GM18511 (cell line): ENCODE data around the gene CFAP119.
A peak's percentile ranks its signal among the peaks of the same experiment; 100 is the strongest.

ENCODE experiments used
- ATAC-seq: cut with Tn5 transposase; IDR thresholded peaks from one replicate; pipeline ENCODE4 v1.9.1; 2021; ENCODE audit warnings: mild to moderate bottlenecking, moderate library complexity; ENCODE audit not compliant: unreplicated experiment

CFAP119 gene

GRCh38 chr16:30782486-30783279, 20.8 kb upstream of the CFAP119 start:
- no peak for ATAC-seq

- ATAC-seq = no peak
These were observed 18.7 kb upstream of the CFAP119 start for GRCh38 chr16:30780549-30780948.

- ATAC-seq = no peak
These were observed 18.2 kb upstream of the CFAP119 start for GRCh38 chr16:30780021-30780420.

- no peak for ATAC-seq
These were observed 17.7 kb upstream of the CFAP119 start for GRCh38 chr16:30779596-30779995.

DNA sequence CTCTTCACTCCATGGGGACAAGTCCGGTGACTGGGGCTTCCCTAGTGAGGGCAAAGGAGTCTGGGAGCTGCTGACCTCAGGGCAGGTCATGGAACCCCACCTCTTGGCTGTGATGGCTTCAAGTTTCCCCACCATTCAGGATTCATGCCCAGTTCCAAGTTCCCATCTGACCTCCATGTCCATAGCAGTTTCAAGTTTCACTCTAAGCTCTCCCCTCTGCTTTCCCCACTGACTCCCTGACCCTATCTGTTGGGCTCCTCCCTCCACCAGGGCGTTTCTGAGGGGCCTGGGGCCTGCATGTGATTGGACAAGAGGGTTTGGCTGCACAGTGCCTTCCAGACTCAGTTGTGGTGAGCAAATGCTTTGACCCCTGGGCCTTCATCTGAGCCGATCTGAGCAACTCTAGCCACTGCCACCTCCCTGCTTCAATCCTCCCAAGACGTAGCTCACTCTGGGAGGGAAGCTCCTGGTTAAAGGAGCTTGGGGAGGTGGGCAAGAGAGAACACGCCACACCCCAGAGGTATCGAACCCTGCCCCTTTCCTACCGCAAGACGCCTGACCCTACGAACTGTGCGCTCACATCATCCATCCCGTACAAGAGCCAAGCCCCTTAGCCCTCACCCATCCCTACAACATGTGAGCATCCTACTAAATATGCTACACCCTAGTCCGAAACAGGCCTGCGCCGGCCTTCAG, 16.8 kb upstream of the CFAP119 start:
- no peak for ATAC-seq

- ATAC-seq = no peak
These were observed 15.9 kb upstream of the CFAP119 start for GRCh38 chr16:30777591-30778297.

DNA sequence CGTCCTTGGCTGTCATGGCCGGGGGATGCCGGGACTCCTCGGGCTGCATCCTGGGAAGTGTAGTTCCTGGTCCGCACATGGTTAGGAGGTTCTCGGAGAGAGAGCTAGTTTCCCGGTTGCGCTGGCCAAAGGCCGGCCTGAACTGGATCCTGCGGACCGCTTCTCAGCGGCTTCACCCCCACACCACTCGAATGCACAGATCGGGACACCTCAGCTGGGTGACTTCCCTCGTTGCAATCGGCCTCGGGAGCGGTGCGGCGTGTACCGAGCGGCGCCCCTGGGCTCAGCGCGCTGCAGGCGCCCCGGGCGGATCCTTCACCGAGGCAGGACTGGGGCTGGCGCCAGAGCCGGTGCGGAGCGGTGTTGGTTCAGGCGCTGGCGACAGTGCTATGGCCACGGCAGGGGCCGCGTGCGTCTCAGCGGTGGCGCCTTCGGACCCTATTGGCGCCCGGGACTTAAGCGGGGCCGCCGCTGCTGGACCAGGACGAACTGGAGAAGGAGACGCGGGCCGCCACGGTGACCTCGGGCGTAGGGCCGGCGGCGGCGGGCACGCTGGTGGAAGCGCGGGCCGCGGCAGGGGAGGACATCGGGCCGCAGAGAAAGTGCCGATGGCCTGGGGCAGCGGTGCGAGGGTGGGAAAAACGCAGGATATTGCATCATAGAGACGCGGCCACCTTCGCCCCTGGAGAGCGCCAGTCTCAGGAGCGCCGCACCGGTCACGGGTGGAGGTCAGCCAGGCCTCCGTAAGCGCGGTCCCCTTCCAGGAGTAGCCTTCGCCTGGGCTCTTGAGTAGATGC, 13.7 kb upstream of the CFAP119 start:
- peak; percentile 83 for ATAC-seq

GRCh38 chr16:30775131-30775391, 13.2 kb upstream of the CFAP119 start:
- ATAC-seq = no peak

DNA sequence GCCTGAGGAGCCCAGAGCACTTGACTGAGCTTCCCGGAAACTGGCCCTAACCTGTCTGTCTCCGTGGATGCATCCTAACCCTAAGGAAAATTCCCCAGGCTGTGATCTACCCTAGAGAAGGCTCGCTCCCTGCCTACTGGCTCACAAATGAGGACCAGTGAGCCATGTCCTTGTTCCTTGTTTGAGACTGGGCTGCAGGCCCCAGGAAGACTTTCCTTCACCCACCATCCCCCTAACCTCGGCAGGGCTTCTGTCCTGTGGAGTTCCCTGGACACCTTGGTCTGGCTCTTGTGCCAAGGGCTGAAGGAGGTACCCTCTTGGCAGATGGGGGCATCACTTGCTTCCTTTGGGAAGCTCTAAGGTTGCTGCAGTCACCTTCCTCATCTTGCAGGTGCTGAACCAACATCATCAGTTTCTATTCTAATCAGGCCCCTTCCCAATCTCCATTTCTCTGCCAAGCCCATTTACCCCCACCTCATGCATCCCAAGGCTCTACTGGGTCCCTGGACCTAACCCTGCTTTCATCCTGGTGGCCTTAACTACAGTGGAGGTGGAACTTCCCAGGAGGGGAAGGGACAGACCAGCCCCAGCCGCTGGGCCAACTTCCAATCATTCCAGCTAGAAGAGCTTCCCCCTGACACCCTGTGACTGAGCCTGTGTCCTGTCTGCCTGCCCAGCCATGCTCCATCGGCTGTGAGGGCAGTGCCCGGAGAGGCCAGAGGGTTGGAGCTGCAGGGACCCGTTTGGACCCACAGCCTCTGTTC, 12.7 kb upstream of the CFAP119 start:
- ATAC-seq = no peak

DNA sequence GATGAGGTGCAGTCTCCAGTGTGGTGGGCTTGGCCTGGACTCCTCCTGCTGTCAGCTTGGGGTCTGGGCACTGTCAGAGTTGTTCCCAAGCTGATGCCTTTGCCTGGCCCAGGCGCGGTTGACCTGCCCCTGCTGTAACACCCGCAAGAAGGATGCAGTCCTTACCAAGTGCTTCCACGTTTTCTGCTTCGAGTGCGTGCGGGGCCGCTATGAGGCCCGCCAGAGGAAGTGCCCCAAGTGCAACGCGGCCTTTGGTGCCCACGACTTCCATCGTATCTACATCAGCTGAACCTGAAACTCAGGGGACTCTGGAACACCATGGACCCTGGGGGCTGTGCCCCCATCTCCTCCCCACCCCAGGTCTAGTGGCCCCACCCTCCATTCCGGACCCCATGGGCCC, 12.0 kb upstream of the CFAP119 start:
- ATAC-seq = no peak

- ATAC-seq = no peak
These were observed 9.9 kb upstream of the CFAP119 start for GRCh38 chr16:30771726-30772125.

DNA sequence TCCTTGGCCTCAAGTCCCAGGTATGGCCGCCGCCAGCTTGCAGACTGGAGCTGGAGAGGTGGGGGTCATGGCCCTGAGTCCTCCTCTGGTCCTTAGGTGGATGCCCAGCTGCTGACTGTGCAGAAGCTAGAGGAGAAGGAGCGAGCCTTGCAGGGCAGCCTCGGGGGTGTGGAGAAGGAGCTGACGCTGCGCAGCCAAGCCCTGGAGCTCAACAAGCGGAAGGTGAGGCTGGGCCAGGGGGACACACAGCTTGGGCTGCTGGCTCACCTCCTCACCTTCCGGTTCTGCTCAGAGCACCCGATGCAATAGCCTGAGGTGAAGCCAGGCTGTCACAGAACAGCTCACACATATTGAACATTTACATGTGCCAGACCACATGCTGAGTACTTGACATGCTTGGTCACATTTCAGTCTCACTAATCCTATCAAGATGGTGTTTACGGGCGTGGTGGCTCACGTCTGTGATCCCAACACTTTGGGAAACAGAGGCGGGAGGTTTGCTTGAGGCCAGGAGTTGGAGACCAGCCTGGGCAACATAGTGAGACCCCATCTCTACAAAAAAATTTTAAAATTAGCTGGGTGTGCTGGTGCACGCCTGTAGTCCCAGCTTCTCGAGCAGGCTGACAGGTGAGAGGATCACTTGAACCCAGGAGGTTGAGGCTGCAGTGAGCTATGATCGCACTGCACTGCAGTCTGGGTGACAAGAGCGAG, 7.7 kb upstream of the CFAP119 start:
- ATAC-seq = no peak

GRCh38 chr16:30768583-30769181, 6.8 kb upstream of the CFAP119 start:
- no peak for ATAC-seq

DNA sequence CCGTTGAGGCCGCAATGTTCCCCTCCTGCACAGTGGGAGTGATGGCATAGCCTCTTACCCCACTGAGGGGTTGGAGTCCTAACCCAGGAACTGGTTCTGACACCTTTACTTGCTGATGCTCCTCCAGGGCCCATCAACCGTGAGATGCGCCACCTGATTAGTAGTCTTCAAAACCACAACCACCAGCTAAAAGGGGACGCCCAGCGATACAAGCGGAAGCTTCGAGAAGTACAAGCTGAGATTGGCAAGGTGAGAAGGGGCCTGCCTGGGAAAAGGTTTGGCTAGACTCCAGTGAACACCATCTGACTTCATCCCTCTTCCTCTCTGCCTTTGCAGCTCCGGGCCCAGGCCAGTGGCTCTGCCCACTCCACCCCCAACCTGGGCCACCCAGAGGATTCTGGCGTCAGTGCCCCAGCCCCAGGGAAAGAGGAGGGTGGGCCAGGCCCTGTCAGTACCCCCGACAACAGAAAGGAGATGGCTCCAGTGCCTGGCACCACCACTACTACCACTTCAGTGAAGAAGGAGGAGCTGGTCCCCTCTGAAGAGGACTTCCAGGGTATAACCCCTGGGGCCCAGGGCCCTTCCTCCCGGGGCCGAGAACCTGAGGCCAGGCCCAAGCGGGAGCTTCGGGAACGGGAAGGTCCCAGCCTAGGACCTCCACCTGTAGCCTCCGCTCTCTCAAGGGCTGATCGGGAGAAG, 6.1 kb upstream of the CFAP119 start:
- no peak for ATAC-seq

GRCh38 chr16:30766933-30767284, 5.0 kb upstream of the CFAP119 start:
- ATAC-seq = no peak

- ATAC-seq = no peak
These were observed 4.5 kb upstream of the CFAP119 start for GRCh38 chr16:30766206-30766932.

GRCh38 chr16:30764816-30765465, 3.1 kb upstream of the CFAP119 start:
- ATAC-seq = no peak

GRCh38 chr16:30764086-30764485, 2.2 kb upstream of the CFAP119 start:
- ATAC-seq = no peak
